Activated CD4-positive, alpha-beta T cell treated with anti-CD3 and anti-CD28 coated beads, Interleukin-2, amount 50 U/mL, for 48 hours (primary cell): Measurements from ENCODE around the gene FRMD6.

ENCODE experiments used
- DNase-seq, 2 experiments: peaks; one replicate each; pipeline ENCODE4 v3.0.0-alpha.2; 2020

Gene FRMD6

GRCh38 chr14:51651388-51652167 lies at the start of gene FRMD6:
TSS of gene FRMD6 (plus strand) at chr14:51651910. CDS start at chr14:51689837, 37,927 bp downstream.
- DNase-seq: peak; percentile 76 to 79

DNA sequence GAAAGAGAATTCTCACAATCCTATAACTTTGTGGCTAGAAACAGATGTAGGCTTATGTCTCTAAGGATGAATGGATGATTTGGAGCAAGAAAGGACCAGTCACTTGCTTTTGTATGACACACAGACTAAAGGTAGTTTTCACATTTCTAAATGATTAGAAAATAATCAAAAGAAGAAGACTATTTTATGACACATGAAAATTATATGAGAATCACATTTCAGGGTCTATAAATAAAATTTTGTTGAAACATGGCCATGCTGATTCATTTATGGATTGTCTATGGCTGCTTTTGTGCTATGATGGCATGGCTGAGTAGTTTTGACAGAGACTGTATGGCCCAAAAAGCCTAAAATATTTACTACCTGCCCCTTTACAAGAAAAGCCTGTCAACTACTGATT lies 49.4 kb upstream of the FRMD6 start:
- no peak for DNase-seq

DNA sequence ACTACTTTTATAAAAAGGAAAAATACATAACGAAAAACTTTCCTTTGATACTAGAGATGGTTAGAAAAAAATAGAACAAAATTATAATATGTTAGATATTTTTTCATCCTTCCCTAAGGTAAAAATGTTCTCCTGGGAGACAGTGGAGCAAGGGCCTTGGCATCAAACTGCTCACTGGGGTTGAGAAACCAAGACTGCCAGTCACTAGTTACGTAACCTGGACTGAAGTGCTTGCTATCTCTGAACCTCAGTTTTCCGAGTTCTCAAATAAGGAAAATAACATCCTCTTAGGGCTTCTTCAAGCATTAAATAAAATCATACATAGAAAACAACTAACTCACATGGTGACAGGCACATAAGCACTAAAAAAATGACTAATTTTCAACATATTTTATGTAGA lies 48.2 kb upstream of the FRMD6 start:
- no peak for DNase-seq

DNA sequence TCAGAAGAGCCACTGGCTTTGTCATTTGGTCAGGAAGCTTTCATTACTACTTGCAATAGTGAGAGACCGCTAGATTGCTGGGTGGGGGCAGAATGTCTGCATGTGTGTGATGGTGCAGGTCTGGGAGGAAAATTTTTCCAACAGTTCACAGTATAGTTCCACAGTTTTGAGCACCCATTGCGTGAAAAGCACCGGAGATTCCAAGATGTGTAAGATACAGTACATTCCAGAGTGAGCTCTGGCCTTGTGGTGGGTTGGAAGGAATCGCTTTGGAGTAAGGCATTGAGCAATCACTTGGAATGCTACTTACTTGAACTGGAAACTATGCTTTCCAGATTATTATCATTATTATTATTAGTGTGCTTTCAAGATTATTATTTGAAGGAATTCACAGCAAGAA lies 47.6 kb upstream of the FRMD6 start:
- no peak for DNase-seq

GRCh38 chr14:51605575-51605974 lies 46.1 kb upstream of the FRMD6 start:
- no peak for DNase-seq

DNA sequence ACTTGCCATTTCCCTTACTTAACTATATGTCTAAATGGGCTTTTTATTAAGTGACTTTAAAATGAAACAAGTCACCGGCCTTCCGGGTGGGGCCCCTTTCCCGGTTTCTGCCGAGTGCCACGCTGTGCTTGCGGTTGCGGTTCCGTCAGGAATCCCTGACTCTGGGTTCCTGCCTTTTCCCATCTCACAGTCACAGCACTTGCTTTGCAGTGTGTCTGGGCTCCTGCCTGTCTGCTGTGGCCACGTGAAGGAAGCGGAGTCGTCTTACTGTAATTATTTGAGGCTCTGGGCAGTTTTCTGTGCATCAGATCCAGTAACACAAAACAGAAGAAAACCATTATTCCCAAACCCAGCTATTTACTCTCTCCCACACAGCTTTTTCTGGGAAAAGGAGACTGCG lies 44.0 kb upstream of the FRMD6 start:
- no peak for DNase-seq

GRCh38 chr14:51609251-51609954 lies 42.3 kb upstream of the FRMD6 start:
- no peak for DNase-seq

GRCh38 chr14:51609955-51610283 lies 41.8 kb upstream of the FRMD6 start:
- DNase-seq: no peak

DNA sequence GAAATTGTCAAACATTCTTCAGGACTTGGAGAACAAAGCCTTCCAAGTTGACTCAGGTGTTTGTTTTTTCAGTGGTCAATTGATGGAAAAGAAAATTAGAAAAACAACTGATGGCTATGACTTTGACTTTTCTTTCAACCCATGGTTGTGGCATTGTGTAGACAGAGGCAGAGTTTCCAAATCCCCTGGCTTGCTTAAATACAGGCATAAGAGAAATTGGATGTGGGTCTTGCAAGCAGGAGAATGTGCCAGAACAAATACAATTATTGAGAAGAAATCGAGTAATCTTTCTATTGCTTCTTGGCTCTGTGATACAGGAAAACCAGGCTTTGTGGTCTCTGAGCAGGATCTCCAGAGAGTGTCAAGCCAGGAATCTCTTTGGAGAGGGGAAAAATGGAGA lies 40.9 kb upstream of the FRMD6 start:
- no peak for DNase-seq

- DNase-seq: no peak
These were observed 39.3 kb upstream of the FRMD6 start for GRCh38 chr14:51612449-51612848.

- DNase-seq: no peak
These were observed 38.3 kb upstream of the FRMD6 start for GRCh38 chr14:51613416-51613815.

DNA sequence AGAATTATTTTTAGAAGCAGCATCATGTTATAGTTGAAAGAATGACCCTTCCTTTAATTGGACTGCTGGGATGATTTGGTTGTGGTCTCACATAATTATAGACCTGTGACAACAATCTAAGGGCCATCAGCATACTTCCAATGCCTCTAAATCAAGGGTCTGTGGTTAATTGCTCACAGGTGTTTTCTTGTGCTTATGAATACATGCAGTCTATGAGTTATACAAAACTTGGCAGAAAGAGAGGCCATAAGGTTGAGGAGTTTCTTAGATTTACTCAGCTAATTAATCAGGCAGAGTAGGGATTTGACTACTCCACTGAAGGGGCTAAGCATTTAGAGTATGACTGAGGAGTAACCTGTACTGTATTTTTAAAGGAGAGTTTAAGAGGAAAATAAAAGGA lies 37.0 kb upstream of the FRMD6 start:
- DNase-seq: no peak

DNA sequence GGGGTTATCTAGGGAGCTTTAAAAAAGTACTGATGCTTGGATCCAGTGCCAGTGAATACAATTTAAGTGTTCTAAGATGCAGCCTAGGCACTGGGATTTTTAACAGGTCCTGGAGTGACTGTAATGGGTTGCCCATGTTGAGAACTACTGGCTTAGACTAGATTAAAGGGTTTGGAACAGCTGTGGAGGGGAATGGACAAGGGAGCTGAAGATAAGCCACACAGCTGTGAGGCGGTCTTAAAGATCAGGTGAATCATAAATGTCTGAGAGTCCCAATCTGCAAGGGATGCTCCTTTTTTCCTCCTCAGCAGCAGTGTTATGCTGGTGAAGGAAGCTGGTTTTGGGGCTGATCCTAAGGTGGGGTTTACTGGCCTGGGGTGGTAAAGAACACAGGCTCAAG lies 35.5 kb upstream of the FRMD6 start:
- no peak for DNase-seq

DNA sequence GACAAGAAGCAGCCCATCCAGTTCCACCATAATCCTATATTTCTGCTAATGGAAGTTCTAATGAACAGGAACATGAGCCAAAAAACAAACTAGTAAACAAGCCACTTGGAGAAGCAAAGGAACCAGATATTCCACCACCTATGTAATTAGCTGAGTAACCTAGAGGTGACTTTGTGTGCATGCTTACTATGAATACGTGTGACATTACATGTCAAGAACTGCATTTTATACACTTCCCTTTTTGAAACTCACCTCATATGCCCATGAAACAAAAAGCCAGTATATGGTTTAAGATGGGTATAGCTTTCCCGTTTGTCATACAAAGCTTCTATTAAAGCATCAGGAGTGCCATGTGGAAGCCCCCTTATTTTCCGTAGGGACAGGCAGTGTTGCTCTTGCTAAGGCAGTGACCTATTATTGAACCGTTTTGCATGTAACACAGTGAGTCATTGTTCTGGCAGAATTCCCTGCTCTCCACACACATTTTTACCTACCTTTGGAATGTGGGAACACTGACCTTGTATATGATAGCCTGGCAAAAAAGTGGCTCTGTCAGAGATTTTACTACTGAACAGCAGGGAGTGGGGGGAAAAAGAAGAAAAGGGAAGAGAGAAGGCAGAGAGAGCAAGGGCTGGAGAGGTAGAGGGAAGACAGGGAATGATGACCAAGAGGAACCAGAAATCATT lies 34.8 kb upstream of the FRMD6 start:
- DNase-seq: no peak

DNA sequence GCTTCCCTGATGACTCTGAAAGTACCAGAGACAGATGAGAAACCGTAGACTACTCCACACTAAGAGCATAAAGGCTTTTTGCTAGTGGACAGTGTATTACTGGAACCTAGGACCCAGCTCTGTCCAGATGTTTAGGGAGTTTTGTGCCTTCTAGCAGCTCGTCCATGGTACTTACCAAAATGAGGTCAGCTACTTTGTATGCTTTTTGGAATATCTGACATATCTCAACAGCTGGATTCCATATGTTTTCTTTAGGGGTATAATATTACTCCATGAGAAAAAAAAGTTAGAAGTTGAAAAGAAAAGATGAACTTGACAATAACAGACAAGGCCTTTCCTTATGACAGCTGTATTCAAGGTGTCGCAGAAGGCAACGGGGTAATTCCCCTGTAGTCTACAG lies 32.1 kb upstream of the FRMD6 start:
- no peak for DNase-seq

GRCh38 chr14:51620056-51620455 lies 31.7 kb upstream of the FRMD6 start:
- DNase-seq: no peak

DNA sequence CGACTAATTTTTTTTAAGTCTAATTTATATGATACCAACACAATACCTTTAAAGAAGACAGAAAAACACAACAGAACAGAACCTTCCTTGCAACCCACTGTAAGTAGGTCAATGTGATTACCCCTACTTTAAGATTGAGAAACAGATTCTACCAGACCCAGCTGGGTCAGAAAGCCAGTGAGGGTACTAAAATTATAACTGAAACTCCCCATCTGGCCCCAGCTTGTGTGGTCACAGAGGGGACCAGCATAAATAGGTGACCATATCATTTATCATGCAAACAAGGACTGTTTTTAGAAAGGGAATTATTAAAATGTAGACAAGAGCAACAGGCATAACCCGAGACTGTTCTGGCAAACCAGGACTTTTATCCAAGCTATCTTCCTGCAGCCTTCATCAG lies 30.1 kb upstream of the FRMD6 start:
- no peak for DNase-seq

- no peak for DNase-seq
These were observed 29.3 kb upstream of the FRMD6 start for GRCh38 chr14:51622376-51622775.

DNA sequence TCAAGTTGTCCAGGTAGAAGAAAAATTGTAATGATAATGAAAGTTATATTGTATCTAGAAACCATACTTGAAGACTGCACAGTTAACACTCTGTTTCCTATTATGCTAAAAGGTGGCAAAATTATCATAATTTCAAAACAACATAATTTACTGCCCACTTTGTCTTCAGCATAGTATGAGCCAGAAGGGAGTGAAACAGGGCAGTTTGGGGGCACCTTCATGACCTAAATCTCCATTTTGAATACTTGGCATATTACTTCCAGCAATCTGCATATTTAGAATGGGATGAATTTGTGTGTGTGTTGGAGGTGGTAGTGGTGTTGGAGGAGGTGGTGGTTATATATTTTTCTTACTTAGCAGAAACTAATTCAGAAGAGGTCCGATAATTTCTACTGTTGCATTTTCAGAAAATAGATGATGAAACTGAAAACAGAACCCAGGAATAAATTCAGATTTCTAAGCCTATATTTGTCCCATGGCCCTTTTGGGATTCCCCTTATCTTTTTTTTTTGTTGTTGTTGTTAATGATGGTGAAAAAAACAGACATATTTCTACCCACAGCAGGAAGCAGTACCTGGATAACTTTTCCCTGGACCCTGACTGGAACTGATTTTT lies 26.6 kb upstream of the FRMD6 start:
- no peak for DNase-seq

- DNase-seq: no peak
These were observed 25.5 kb upstream of the FRMD6 start for GRCh38 chr14:51626185-51626584.

DNA sequence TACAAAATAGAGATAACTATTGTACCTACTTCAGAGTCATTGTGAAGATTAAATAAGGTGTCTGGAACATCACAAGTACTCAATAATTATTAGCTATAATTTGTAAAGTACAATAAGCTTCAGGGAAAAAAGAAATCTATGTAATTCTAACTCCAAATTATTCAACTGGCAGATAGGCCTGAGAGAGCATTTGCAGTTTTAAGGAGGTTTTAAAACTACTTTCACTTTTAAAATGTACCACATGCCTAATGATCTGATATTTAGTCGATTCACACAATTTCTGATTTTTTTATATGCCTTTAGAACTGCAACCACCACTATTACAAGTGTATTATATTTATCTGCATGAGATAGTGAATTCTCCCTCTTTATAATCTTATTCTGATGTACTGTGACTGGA lies 24.9 kb upstream of the FRMD6 start:
- DNase-seq: no peak

- DNase-seq: no peak
These were observed 24.4 kb upstream of the FRMD6 start for GRCh38 chr14:51627313-51627712.

DNA sequence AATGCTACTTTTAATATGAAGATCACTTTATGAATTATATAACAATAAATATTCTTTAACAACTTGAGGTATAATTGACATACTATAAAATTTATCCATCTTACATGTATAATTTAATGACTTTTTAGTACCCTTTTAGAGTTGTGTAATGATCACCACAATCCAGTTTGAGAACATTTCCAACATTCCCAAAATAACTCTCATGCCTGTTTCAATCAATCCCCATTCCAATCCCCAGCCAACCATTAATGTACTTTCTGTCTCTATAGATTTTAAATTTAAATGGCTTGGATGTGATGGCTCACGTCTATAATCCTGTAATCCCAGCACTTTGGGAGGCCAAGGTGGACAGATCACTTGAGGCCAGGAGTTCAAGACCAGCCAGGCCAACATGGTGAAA lies 23.5 kb upstream of the FRMD6 start:
- DNase-seq: no peak

DNA sequence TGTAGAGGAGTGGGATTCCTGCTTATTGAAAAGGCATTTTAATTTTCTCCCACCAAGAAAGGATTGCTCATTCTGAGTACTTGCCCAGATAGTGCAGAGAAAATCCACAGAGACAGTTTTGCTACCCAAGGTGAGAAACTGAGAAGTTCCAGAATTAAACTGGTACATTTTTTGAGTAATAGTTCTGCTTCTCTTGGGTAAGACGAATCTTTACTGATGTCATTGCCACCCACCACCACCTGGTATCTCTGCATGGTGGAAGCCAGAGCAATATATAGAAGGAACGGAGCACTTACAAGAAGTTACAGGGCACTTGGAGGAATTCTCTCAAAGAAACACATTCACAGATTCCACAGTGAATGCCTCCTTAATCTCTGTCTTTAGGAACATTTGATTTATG lies 20.7 kb upstream of the FRMD6 start:
- peak; percentile 4 to 21 for DNase-seq
